CD4-positive, CD25-positive, alpha-beta regulatory T cell (primary cell): ENCODE data around the gene MAP1LC3B2. TPM values are rescaled to one million over a fixed set of nuclear protein-coding genes. Genes with fewer than 3 reads are reported as not detected.
A peak's percentile ranks its signal among the peaks of the same experiment; 100 is the strongest.

Experiments
- ATAC-seq, 2 donors: fragments of 150-1000 bp; cut with Tn5 transposase; one replicate each; pipeline ENCODE4 v1.10.0; 2021; ENCODE audit warnings: low read depth in 2 of 2, moderate number of reproducible peaks in 2 of 2, moderate library complexity in 1 of 2
- DNase-seq, 3 donors: peaks; one replicate each; pipeline versions ENCODE4 v3.0.0 to v3.0.0-alpha.2; 2012 to 2022; ENCODE audit warnings: mixed read lengths in 1 of 3
- H3K27ac ChIP-seq: one replicate; pipeline ENCODE4 v1.7.0; 2013; ENCODE audit warnings: mild to moderate bottlenecking, low read length; ENCODE audit not compliant: insufficient read depth, poor library complexity, severe bottlenecking
- H3K27me3 ChIP-seq: one replicate; pipeline ENCODE4 v1.7.0; 2013; ENCODE audit warnings: low read length; ENCODE audit not compliant: control insufficient read depth, insufficient read depth
- H3K36me3 ChIP-seq: one replicate; pipeline ENCODE4 v1.7.0; 2013; ENCODE audit warnings: mild to moderate bottlenecking, low read length, moderate library complexity; ENCODE audit not compliant: control insufficient read depth, insufficient read depth
- H3K4me1 ChIP-seq: 2 replicates; pipeline ENCODE4 v1.7.0; 2013; ENCODE audit warnings: mild to moderate bottlenecking, low read length; ENCODE audit not compliant: insufficient read depth, control insufficient read depth, poor library complexity, severe bottlenecking
- H3K4me3 ChIP-seq: one replicate; pipeline ENCODE4 v1.7.0; 2013; ENCODE audit warnings: low read depth, mild to moderate bottlenecking, low read length, moderate library complexity
- H3K9me3 ChIP-seq, 2 experiments: 1 replicate in 1 of 2; 2 replicates in 1 of 2; pipeline ENCODE4 v1.7.0; 2013; ENCODE audit warnings: low read length in 2 of 2, mild to moderate bottlenecking in 1 of 2, moderate library complexity in 1 of 2; ENCODE audit not compliant: control insufficient read depth in 2 of 2
- H3K27ac Mint-ChIP-seq, 3 donors: one replicate each; pipeline ENCODE4 v1.8.0; 2020 to 2022; ENCODE audit warnings: mild to moderate bottlenecking in 3 of 3, mixed read lengths in 3 of 3, moderate library complexity in 2 of 3
- H3K27me3 Mint-ChIP-seq: one replicate; pipeline ENCODE4 v1.8.0; 2022; ENCODE audit warnings: mild to moderate bottlenecking, mixed read lengths
- H3K36me3 Mint-ChIP-seq: one replicate; pipeline ENCODE4 v1.8.0; 2020; ENCODE audit warnings: mixed read lengths
- H3K4me1 Mint-ChIP-seq, 4 donors: one replicate each; pipeline ENCODE4 v1.8.0; 2020 to 2022; ENCODE audit warnings: mixed read lengths in 4 of 4, mild to moderate bottlenecking in 1 of 4
- H3K4me3 Mint-ChIP-seq, 4 donors: one replicate each; pipeline ENCODE4 v1.8.0; 2020 to 2022; ENCODE audit warnings: mild to moderate bottlenecking in 4 of 4, mixed read lengths in 4 of 4, moderate library complexity in 3 of 4
- H3K9me3 Mint-ChIP-seq, 7 donors: one replicate each; pipeline ENCODE4 v1.8.0; 2020 to 2022; ENCODE audit warnings: mixed read lengths in 7 of 7, mild to moderate bottlenecking in 3 of 7, moderate library complexity in 2 of 7
- polyA plus RNA-seq, 4 donors: library from polyadenylated mRNA; unstranded; fragments of 300-500 nt; fragmentation: Illumina TruSeq; gene quantifications; one replicate each; pipeline ENCODE4 v1.2.3, GENCODE V29; 2021
- total RNA-seq: library from RNA; stranded (reverse); gene quantifications from one replicate; pipeline ENCODE4 v1.2.3, GENCODE V29; 2022

MAP1LC3B2 gene
- total and polyA plus RNA-seq, 5 donors from 2014 or later, result 2.2 to 14.2 (median 8.1) TPM

DNA sequence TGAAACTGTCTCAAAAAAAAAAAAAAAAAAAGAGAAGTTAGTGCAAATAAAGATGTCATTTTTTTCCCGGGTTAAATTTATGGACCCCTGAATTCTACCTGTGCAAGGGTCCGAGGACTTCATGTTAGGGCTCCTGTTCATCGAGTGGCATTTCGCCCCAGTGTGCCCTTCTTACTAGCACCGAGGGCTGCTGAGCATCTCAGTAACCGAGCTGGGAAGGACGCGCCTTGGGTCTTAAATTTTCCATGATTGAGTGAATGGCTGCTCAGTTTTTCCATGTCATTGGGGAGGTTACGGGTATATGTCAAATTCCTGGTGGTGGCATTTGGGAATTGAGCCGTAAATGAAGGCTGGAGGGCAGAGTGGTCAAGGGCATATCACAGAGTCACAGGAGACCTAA lies 34.9 kb upstream of the MAP1LC3B2 start:
- Histone ChIP-seq H3K27ac (no peak overlapping the region), H3K4me1 (no peaks in the 10 kb centered on the region), H3K4me3 (no peak overlapping the region), H3K36me3 (no peaks in the 10 kb centered on the region), H3K27me3 (peaks cover 5% of the 10 kb centered on the region), H3K9me3 (no peaks in the 10 kb centered on the region)
- H3K9me3 Mint-ChIP-seq, result peaks cover 0 to 1% (median 0%) of the 10 kb centered on the region in 7 donors
- H3K27ac Mint-ChIP-seq, result no peak overlapping the region
- ATAC-seq (no peak), DNase-seq (no peak)
- H3K4me3 Mint-ChIP-seq, result no peak overlapping the region
- H3K36me3 Mint-ChIP-seq, result no peaks in the 10 kb centered on the region
- peaks cover 0 to 8% (median 0%) of the 10 kb centered on the region in 4 donors for H3K4me1 Mint-ChIP-seq
- peaks cover 18% of the 10 kb centered on the region for H3K27me3 Mint-ChIP-seq

DNA sequence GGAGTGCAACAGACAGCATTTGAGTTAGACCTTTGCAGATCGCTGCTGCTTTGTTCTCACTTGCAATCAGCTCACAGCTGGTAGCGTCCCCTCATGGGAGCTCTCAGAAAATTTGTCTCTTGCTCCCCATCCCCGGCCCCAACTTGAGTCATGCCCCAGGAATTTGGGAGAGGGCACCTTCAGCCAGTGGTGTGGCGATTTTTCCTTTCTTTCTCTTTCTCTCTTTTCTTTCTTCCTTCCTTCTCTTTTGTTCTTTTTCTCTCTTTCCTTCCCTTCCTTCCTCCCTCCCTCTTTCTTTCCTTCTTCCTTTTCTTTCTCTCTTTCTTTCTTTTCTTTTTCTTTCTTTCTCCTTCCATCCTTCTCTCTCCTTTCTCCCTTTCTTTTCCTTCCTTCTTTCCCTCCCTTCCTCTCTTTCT lies 34.2 kb upstream of the MAP1LC3B2 start:
- ATAC-seq (no peak), DNase-seq (no peak)
- H3K27ac Mint-ChIP-seq, result no peak overlapping the region
- no peaks in the 10 kb centered on the region for H3K36me3 Mint-ChIP-seq
- Histone ChIP-seq H3K27ac (no peak overlapping the region), H3K4me3 (no peak overlapping the region), H3K27me3 (peaks cover 5% of the 10 kb centered on the region), H3K9me3 (no peaks in the 10 kb centered on the region), H3K36me3 (no peaks in the 10 kb centered on the region), H3K4me1 (no peaks in the 10 kb centered on the region)
- H3K4me1 Mint-ChIP-seq, result peaks cover 0 to 8% (median 0%) of the 10 kb centered on the region in 4 donors
- H3K27me3 Mint-ChIP-seq, result peaks cover 18% of the 10 kb centered on the region
- H3K4me3 Mint-ChIP-seq, result no peak overlapping the region
- peaks cover 0 to 1% (median 0%) of the 10 kb centered on the region in 7 donors for H3K9me3 Mint-ChIP-seq

DNA sequence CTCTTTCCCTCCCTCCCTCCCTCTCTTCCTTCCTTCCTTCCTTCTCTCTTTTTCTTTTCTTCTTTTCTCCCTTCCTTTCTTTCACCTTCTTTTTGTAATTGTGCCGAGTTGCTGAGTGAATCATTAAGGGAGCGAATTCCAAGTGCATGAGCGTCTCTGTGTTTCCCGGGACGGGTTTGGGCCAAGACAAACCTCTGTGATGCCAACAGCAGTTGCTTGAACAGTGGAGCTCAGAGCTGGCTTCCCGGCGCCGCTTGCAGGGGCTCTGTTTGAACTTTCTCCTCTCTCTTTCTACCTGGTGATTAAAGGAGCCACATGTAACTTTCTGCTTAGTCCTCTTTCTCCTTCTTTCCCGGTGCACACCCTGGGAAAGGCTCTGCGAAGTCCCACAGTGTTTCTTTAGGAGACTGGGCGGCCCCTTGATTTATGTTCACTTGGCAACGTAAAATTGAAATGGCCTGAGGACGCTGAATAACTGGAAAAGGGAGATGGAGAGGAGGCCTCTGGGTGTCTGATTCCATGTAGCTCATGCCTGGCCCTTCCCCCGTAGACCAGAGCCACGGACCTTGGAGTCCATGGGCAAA lies 33.7 kb upstream of the MAP1LC3B2 start:
- H3K4me1 ChIP-seq, result no peaks in the 10 kb centered on the region
- H3K27me3 Mint-ChIP-seq, result peaks cover 18% of the 10 kb centered on the region
- no peaks in the 10 kb centered on the region for H3K36me3 Mint-ChIP-seq
- peaks cover 5% of the 10 kb centered on the region for H3K27me3 ChIP-seq
- no peak overlapping the region for H3K4me3 Mint-ChIP-seq
- DNase-seq (no peak), ATAC-seq (no peak)
- H3K4me1 Mint-ChIP-seq, result peaks cover 0 to 8% (median 0%) of the 10 kb centered on the region in 4 donors
- H3K9me3 Mint-ChIP-seq, result no peaks in the 10 kb centered on the region
- H3K9me3 ChIP-seq, result no peaks in the 10 kb centered on the region
- H3K4me3 ChIP-seq, result no peak overlapping the region
- H3K27ac ChIP-seq, result no peak overlapping the region
- no peaks in the 10 kb centered on the region for H3K36me3 ChIP-seq
- no peak overlapping the region for H3K27ac Mint-ChIP-seq

DNA sequence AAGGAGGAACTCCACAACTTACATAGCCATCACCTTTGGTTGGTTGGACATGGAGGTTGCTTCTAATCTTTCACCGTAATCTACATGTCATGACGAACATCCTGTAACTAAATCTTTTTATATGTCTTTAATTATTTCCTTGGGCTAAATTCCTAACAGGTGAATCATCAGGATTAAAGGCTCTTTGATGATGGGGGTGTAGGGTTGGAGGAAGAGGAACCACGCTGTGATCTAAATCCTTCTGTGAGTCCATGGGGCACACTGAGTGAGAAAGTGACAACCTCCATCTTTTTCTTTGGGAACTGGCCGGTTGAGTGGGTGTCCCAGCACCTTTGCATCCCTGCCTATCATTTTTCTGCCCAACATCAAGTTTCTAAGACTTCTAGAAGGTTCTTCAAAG lies 31.1 kb upstream of the MAP1LC3B2 start:
- Mint-ChIP-seq H3K27ac (no peak overlapping the region), H3K4me1 (peaks cover 0 to 11% (median 3%) of the 10 kb centered on the region in 4 donors)

DNA sequence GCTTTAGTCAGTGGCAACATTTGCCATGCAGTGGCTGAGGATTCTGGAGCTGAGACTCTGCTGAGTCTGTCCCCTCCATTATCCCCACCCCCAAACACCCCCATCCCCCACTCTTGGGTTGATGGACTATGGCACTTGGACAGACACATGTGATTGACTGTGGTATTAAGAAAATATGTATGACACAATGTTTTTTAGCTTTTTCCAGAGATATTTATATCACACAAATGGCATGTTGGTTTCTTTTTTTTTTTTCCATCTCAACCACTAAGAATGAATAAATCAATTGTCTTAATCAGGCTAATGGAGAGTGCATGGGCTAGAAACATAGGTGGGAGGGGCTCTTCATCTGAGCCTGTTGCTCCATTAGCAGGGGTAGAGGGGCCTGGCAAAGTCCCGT lies 30.7 kb upstream of the MAP1LC3B2 start:
- peaks cover 0 to 15% (median 5%) of the 10 kb centered on the region in 4 donors for H3K4me1 Mint-ChIP-seq
- Histone ChIP-seq H3K27me3 (peaks cover 5% of the 10 kb centered on the region), H3K27ac (no peak overlapping the region), H3K36me3 (no peaks in the 10 kb centered on the region), H3K4me1 (peaks cover 7% of the 10 kb centered on the region), H3K4me3 (no peak overlapping the region), H3K9me3 (no peaks in the 10 kb centered on the region)
- H3K27me3 Mint-ChIP-seq, result peaks cover 22% of the 10 kb centered on the region
- no peak for DNase-seq
- no peaks in the 10 kb centered on the region for H3K36me3 Mint-ChIP-seq
- no peak overlapping the region for H3K4me3 Mint-ChIP-seq
- ATAC-seq, result no peak
- H3K9me3 Mint-ChIP-seq, result no peaks in the 10 kb centered on the region
- H3K27ac Mint-ChIP-seq, result no peak overlapping the region

More for the DNA sequence above, 31.1 kb upstream of the MAP1LC3B2 start:
- Histone ChIP-seq H3K27me3 (peaks cover 5% of the 10 kb centered on the region), H3K36me3 (no peaks in the 10 kb centered on the region), H3K27ac (no peak overlapping the region), H3K4me3 (no peak overlapping the region), H3K9me3 (no peaks in the 10 kb centered on the region), H3K4me1 (peaks cover 3% of the 10 kb centered on the region)
- DNase-seq (no peak), ATAC-seq (no peak)
- no peak overlapping the region for H3K4me3 Mint-ChIP-seq
- H3K9me3 Mint-ChIP-seq, result no peaks in the 10 kb centered on the region
- peaks cover 22% of the 10 kb centered on the region for H3K27me3 Mint-ChIP-seq
- H3K36me3 Mint-ChIP-seq, result no peaks in the 10 kb centered on the region

DNA sequence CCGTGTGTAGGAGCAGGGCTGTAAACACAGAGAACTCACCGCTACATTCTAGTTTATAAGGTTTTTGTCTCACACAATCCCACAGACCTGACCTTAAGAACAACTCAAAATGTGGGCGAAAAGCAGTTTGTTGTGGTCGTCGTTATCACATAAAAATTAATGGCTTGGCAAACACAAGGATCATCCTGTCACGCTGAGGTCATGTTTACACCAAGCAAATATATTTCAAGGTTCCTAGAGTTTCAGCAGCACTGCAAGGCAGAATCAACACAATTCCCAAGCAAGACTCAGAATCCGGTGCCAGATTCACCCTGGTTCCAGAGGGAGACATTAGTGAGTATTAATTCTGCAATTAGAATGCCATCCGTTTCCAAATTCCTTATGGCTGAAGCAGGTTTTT lies 30.1 kb upstream of the MAP1LC3B2 start:
- H3K36me3 Mint-ChIP-seq, result no peaks in the 10 kb centered on the region
- H3K9me3 ChIP-seq, result no peaks in the 10 kb centered on the region
- ATAC-seq, result no peak
- H3K9me3 Mint-ChIP-seq, result no peaks in the 10 kb centered on the region
- H3K27ac Mint-ChIP-seq, result no peak overlapping the region
- no peak for DNase-seq
- H3K36me3 ChIP-seq, result no peaks in the 10 kb centered on the region
- H3K4me1 ChIP-seq, result peaks cover 13% of the 10 kb centered on the region
- no peak overlapping the region for H3K4me3 Mint-ChIP-seq
- H3K27me3 ChIP-seq, result peaks cover 5% of the 10 kb centered on the region
- H3K4me3 ChIP-seq, result no peak overlapping the region
- no peak overlapping the region for H3K27ac ChIP-seq
- H3K4me1 Mint-ChIP-seq, result peaks cover 0 to 18% (median 6%) of the 10 kb centered on the region in 4 donors
- peaks cover 22% of the 10 kb centered on the region for H3K27me3 Mint-ChIP-seq

DNA sequence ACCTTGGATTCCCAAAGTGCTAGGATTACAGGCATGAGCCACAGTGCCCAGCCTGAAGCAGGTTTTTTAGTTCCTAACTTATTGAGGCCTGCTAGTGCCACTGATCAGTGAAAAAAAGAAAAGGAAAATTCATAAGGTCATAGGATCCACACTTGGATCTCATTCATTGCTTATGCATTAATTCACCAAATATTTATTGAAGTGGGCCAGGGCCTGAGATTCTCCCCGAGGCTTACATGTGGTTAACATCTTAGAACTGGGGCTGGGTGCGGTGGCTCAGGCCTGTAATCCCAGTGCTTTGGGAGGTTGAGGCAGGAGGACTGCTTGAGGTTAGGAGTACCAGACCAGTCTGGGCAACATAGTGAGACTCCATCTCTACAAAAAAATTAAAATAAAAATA lies 29.5 kb upstream of the MAP1LC3B2 start:
- ATAC-seq, result no peak
- peaks cover 0 to 24% (median 9%) of the 10 kb centered on the region in 4 donors for H3K4me1 Mint-ChIP-seq

DNA sequence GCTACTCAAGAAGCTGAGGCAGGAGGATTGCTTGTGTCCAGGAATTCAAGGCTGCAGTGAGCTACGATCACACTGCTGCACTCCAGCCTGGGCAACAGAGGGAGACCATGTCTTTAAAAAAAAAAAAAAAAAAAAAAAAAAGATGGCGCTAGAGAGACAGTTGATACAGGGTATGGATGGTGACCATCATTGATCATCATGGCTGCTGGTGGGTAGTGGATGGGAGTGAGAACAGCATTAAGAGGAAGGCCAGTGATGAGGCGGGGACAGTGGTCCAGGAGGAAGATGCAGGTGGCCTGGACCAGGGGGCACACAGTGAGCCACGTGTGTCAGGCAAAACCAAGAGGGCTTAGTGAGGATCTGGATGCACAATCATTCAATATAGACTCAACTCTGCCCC lies 26.8 kb upstream of the MAP1LC3B2 start:
- H3K27ac Mint-ChIP-seq, result peak overlapping the region in 1 of 3 donors; percentile 72

More for the DNA sequence above, 29.5 kb upstream of the MAP1LC3B2 start:
- Histone ChIP-seq H3K27me3 (peaks cover 5% of the 10 kb centered on the region), H3K9me3 (no peaks in the 10 kb centered on the region), H3K36me3 (no peaks in the 10 kb centered on the region), H3K4me1 (peaks cover 16% of the 10 kb centered on the region), H3K4me3 (no peak overlapping the region), H3K27ac (no peak overlapping the region)
- Mint-ChIP-seq H3K36me3 (no peaks in the 10 kb centered on the region), H3K27me3 (peaks cover 26% of the 10 kb centered on the region), H3K9me3 (peaks cover 0 to 3% (median 0%) of the 10 kb centered on the region in 7 donors), H3K27ac (peak overlapping the region in 1 of 3 donors; percentile 59), H3K4me3 (peak overlapping the region in 1 of 4 donors; percentile 45)
- DNase-seq, result no peak

More for the DNA sequence above, 26.8 kb upstream of the MAP1LC3B2 start:
- H3K27ac ChIP-seq, result no peak overlapping the region
- H3K36me3 Mint-ChIP-seq, result no peaks in the 10 kb centered on the region
- peaks cover 0 to 3% (median 0%) of the 10 kb centered on the region in 7 donors for H3K9me3 Mint-ChIP-seq
- H3K4me3 Mint-ChIP-seq, result peak overlapping the region; percentile 43 to 90 (median 78)
- DNase-seq (no peak), ATAC-seq (no peak)
- peaks cover 16% of the 10 kb centered on the region for H3K4me1 ChIP-seq
- H3K36me3 ChIP-seq, result no peaks in the 10 kb centered on the region
- peaks cover 22% of the 10 kb centered on the region for H3K27me3 Mint-ChIP-seq
- peaks cover 2% of the 10 kb centered on the region for H3K27me3 ChIP-seq
- no peaks in the 10 kb centered on the region for H3K9me3 ChIP-seq
- peak overlapping the region; percentile 78 for H3K4me3 ChIP-seq
- H3K4me1 Mint-ChIP-seq, result peaks cover 0 to 26% (median 10%) of the 10 kb centered on the region in 4 donors
